ENCODE measurements around the gene CLMN. TPM values are rescaled to one million over a fixed set of nuclear protein-coding genes. Genes with fewer than 3 reads are reported as not detected.

Gene CLMN
- total RNA-seq, 2 experiments from 2014 or later = 0.27 to 0.67 TPM

GRCh38 chr14:95211721-95212504, 107.8 kb downstream of the CLMN start:
- Mint-ChIP-seq H3K9me3 (no peaks in the 10 kb centered on the region), H3K4me3 (no peak overlapping the region), H3K27ac (no peak overlapping the region), H3K36me3 (ENCODE audit: low read depth) (no peaks in the 10 kb centered on the region), H3K27me3 (no peaks in the 10 kb centered on the region), H3K4me1 (ENCODE audit: low read depth) (no peaks in the 10 kb centered on the region)
- no peak for TF ChIP-seq CTCF (IDR thresholded peaks at IDR 0.05)
- no peak for DNase-seq
- ChIA-PET CTCF (interaction anchor here (0.7 kb wide), 1 partner anchor 64 kb away, joined by 3 read pairs; no protein-coding TSS in a partner anchor), POLR2A (no interaction called here)
- H3K4me3 ChIP-seq (ENCODE audit: low read length) = no peak overlapping the region
- intact Hi-C loops (cut with DNase I, micrococcal nuclease) = no loop called here
- H3K27me3 ChIP-seq (ENCODE audit: control insufficient read depth in 1 of 2, insufficient read depth in 2 of 2, low read length in 2 of 2) = no peaks in the 10 kb centered on the region
- no peaks in the 10 kb centered on the region for H3K4me1 ChIP-seq (ENCODE audit: insufficient read depth, low read length)
- H3K36me3 ChIP-seq (ENCODE audit: insufficient read depth, low read length) = no peaks in the 10 kb centered on the region
- no peak for ATAC-seq (ENCODE audit: poor library complexity)
- no peak overlapping the region for H3K27ac ChIP-seq (ENCODE audit: low read depth in 1 of 2, low read length in 2 of 2)
- no peaks in the 10 kb centered on the region for H3K9me3 ChIP-seq (ENCODE audit: control insufficient read depth in 1 of 2, insufficient read depth in 1 of 2, low read length in 2 of 2)

DNA sequence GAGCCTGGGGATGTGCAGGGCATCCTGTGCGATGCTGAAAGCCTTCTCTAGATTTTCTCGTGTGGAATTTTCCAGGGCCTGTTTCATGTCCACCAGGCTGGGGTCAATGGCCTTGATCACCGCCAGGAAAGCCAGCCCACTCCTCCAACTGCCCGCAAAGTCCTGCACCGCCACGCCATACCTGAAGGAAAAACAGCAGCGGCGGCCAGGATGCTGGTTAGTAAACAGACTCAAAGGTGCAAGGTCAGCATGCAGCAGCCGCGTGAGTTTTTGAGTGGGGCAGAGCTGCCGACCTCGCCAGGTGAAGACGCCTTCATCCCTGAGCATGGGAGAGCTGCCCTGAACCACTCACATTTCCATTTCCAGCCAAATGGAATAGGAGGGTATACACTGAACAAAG, 109.0 kb downstream of the CLMN start:
- TF ChIP-seq CTCF (IDR thresholded peaks at IDR 0.05) = no peak
- Histone ChIP-seq H3K27me3 (ENCODE audit: control insufficient read depth in 1 of 2, insufficient read depth in 2 of 2, low read length in 2 of 2) (no peaks in the 10 kb centered on the region), H3K27ac (ENCODE audit: low read depth in 1 of 2, low read length in 2 of 2) (no peak overlapping the region), H3K9me3 (ENCODE audit: control insufficient read depth in 1 of 2, insufficient read depth in 1 of 2, low read length in 2 of 2) (no peaks in the 10 kb centered on the region), H3K4me1 (ENCODE audit: insufficient read depth, low read length) (no peaks in the 10 kb centered on the region), H3K4me3 (ENCODE audit: low read length) (no peak overlapping the region), H3K36me3 (ENCODE audit: insufficient read depth, low read length) (no peaks in the 10 kb centered on the region)
- H3K9me3 Mint-ChIP-seq = no peaks in the 10 kb centered on the region
- intact Hi-C loops (cut with DNase I, micrococcal nuclease) = no loop called here
- DNase-seq (no peak), ATAC-seq (ENCODE audit: poor library complexity) (no peak)
- no peak overlapping the region for H3K4me3 Mint-ChIP-seq
- H3K36me3 Mint-ChIP-seq (ENCODE audit: low read depth) = no peaks in the 10 kb centered on the region
- H3K27me3 Mint-ChIP-seq = no peaks in the 10 kb centered on the region
- no peak overlapping the region for H3K27ac Mint-ChIP-seq
- no peaks in the 10 kb centered on the region for H3K4me1 Mint-ChIP-seq (ENCODE audit: low read depth)
- ChIA-PET CTCF (interaction anchor here (0.9 kb wide), 1 partner anchor 43 kb away, joined by 3 read pairs; no protein-coding TSS in a partner anchor), POLR2A (no interaction called here)

DNA sequence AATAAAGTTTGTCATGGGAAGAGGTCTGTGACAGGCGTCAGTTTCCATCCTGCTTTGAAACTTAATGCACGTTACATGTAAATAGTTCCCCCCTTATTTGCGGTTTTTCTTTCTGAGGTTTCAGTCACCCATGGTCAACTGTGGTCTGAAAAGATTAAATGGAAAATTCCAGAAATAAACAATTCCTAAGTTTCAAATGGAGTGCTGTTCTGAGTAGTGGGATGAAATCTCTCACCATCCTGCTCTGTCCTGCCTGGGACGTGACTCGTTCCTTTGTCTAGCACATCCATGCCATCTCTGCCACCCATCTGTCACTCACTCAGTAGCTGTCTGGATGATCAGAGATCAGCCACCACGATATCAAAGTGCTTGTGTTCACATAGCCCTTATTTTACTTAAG, 111.1 kb downstream of the CLMN start:
- H3K27me3 Mint-ChIP-seq = no peaks in the 10 kb centered on the region
- intact Hi-C loops (cut with DNase I, micrococcal nuclease) = no loop called here
- ChIA-PET POLR2A (no interaction called here), CTCF (no interaction called here)
- no peak for DNase-seq
- H3K4me3 Mint-ChIP-seq = no peak overlapping the region
- Histone ChIP-seq H3K36me3 (ENCODE audit: insufficient read depth, low read length) (no peaks in the 10 kb centered on the region), H3K27me3 (ENCODE audit: control insufficient read depth in 1 of 2, insufficient read depth in 2 of 2, low read length in 2 of 2) (no peaks in the 10 kb centered on the region), H3K4me3 (ENCODE audit: low read length) (no peak overlapping the region), H3K4me1 (ENCODE audit: insufficient read depth, low read length) (no peaks in the 10 kb centered on the region), H3K9me3 (ENCODE audit: control insufficient read depth in 1 of 2, insufficient read depth in 1 of 2, low read length in 2 of 2) (no peaks in the 10 kb centered on the region), H3K27ac (ENCODE audit: low read depth in 1 of 2, low read length in 2 of 2) (no peak overlapping the region)
- H3K9me3 Mint-ChIP-seq = no peaks in the 10 kb centered on the region
- ATAC-seq (ENCODE audit: poor library complexity) = no peak
- no peaks in the 10 kb centered on the region for H3K4me1 Mint-ChIP-seq (ENCODE audit: low read depth)
- no peaks in the 10 kb centered on the region for H3K36me3 Mint-ChIP-seq (ENCODE audit: low read depth)
- H3K27ac Mint-ChIP-seq = no peak overlapping the region
- no peak for TF ChIP-seq CTCF (IDR thresholded peaks at IDR 0.05)
